Uterus (tissue), 2 donors: ENCODE data around the gene TFF1.

Source experiments
- CTCF ChIP-seq, 4 experiments: fragments of 200-600 bp in 2 of 4; fragments of 450-650 bp in 2 of 4; sonication (generic) in 2 of 4; IDR thresholded peaks; one replicate each; pipeline ENCODE4 v1.5.1; 2016 to 2019; ENCODE audit warnings: antibody characterized with exemption in 4 of 4, mild to moderate bottlenecking in 2 of 4, moderate library complexity in 1 of 4
- POLR2A ChIP-seq, 2 donors: fragments of 450-650 bp; IDR thresholded peaks; one replicate each; pipeline ENCODE4 v1.6.1; 2016; ENCODE audit warnings: antibody characterized with exemption in 2 of 2, mild to moderate bottlenecking in 1 of 2, moderate library complexity in 1 of 2

GRCh38 chr21:42340187-42341050, 25.9 kb downstream of the TFF1 start:
- TF ChIP-seq CTCF (IDR thresholded peaks at IDR 0.05) (no peak), POLR2A (IDR thresholded peaks at IDR 0.05) (no peak)
